Measurements from ENCODE around the gene GALK1. TPM values are rescaled to one million over a fixed set of nuclear protein-coding genes. Genes with fewer than 3 reads are reported as not detected.

GALK1 gene
- total RNA-seq, 1 experiment from 2014 or later: 75.0 TPM

- no peaks in the 10 kb centered on the region for H3K9me3 ChIP-seq (ENCODE audit: low read length)
- no peak overlapping the region for H3K27ac ChIP-seq (ENCODE audit: low read length)
- ChIA-PET CTCF (interaction anchor here (0.7 to 1.1 kb wide), 2 partner anchors 74 to 78 kb away, joined by 3 read pairs; no protein-coding TSS in a partner anchor), POLR2A (ENCODE audit: unreplicated experiment) (no interaction called here)
- TF ChIP-seq EZH2phosphoT487 (IDR thresholded peaks at IDR 0.05; ENCODE audit: borderline replicate concordance, low read length): no peak
- no peak for TF ChIP-seq CTCF (conservative IDR thresholded peaks at IDR 0.05; ENCODE audit: low read depth, low read length)
- TF ChIP-seq EZH2 (IDR thresholded peaks at IDR 0.05; ENCODE audit: low read length, unreplicated experiment): no peak
- no peaks in the 10 kb centered on the region for H3K79me2 ChIP-seq (ENCODE audit: low read length)
- no peaks in the 10 kb centered on the region for H3F3A ChIP-seq (ENCODE audit: low read length, unreplicated experiment)
- no peaks in the 10 kb centered on the region for H4K20me1 ChIP-seq (ENCODE audit: low read length)
- DNase-seq (no peak), ATAC-seq (no peak)
- no TSS peak for BruUV-seq (replicated peaks)
- H3K36me3 ChIP-seq (ENCODE audit: low read depth, low read length): peaks cover 69% of the 10 kb centered on the region
- no peak overlapping the region for H3K9ac ChIP-seq (ENCODE audit: low read length)
- no peak overlapping the region for H3K4me3 ChIP-seq (ENCODE audit: low read length)
- H3K9me2 ChIP-seq (replicated peaks; ENCODE audit: low read length): no peaks in the 10 kb centered on the region
- H3K27me3 ChIP-seq (ENCODE audit: low read length): no peaks in the 10 kb centered on the region
- no peak overlapping the region for H2AFZ ChIP-seq (ENCODE audit: low read length)
- no peaks in the 10 kb centered on the region for H3K4me1 ChIP-seq (ENCODE audit: insufficient read depth, low read length)
- no peak overlapping the region for H3K4me2 ChIP-seq (ENCODE audit: low read length)
- intact Hi-C loops (cut with micrococcal nuclease): no loop called here
These were observed 12.0 kb downstream of the GALK1 start for GRCh38 chr17:75752802-75753513.

GRCh38 chr17:75752405-75752709 lies 12.6 kb downstream of the GALK1 start:
- POLR2A ChIA-PET (ENCODE audit: unreplicated experiment): no interaction called here
- Histone ChIP-seq H3K4me1 (ENCODE audit: insufficient read depth, low read length) (no peaks in the 10 kb centered on the region), H3K4me3 (ENCODE audit: low read length) (no peak overlapping the region), H3F3A (ENCODE audit: low read length, unreplicated experiment) (no peaks in the 10 kb centered on the region), H3K4me2 (ENCODE audit: low read length) (no peak overlapping the region), H2AFZ (ENCODE audit: low read length) (no peak overlapping the region), H3K9me3 (ENCODE audit: low read length) (no peaks in the 10 kb centered on the region), H3K27me3 (ENCODE audit: low read length) (no peaks in the 10 kb centered on the region), H3K27ac (ENCODE audit: low read length) (no peak overlapping the region), H3K9me2 (replicated peaks; ENCODE audit: low read length) (no peaks in the 10 kb centered on the region), H3K79me2 (ENCODE audit: low read length) (no peaks in the 10 kb centered on the region), H4K20me1 (ENCODE audit: low read length) (no peaks in the 10 kb centered on the region), H3K9ac (ENCODE audit: low read length) (no peak overlapping the region), H3K36me3 (ENCODE audit: low read depth, low read length) (peaks cover 66% of the 10 kb centered on the region)
- no peak for TF ChIP-seq EZH2 (IDR thresholded peaks at IDR 0.05; ENCODE audit: low read length, unreplicated experiment)
- TF ChIP-seq EZH2phosphoT487 (IDR thresholded peaks at IDR 0.05; ENCODE audit: borderline replicate concordance, low read length): no peak
- no peak for TF ChIP-seq CTCF (conservative IDR thresholded peaks at IDR 0.05; ENCODE audit: low read depth, low read length)
- DNase-seq (no peak), ATAC-seq (no peak)
- CTCF ChIA-PET: interaction anchor here (1.1 kb wide), 1 partner anchor 73 kb away, joined by 3 read pairs; no protein-coding TSS in a partner anchor
- no TSS peak for BruUV-seq (replicated peaks)
- intact Hi-C loops (cut with micrococcal nuclease): no loop called here

DNA sequence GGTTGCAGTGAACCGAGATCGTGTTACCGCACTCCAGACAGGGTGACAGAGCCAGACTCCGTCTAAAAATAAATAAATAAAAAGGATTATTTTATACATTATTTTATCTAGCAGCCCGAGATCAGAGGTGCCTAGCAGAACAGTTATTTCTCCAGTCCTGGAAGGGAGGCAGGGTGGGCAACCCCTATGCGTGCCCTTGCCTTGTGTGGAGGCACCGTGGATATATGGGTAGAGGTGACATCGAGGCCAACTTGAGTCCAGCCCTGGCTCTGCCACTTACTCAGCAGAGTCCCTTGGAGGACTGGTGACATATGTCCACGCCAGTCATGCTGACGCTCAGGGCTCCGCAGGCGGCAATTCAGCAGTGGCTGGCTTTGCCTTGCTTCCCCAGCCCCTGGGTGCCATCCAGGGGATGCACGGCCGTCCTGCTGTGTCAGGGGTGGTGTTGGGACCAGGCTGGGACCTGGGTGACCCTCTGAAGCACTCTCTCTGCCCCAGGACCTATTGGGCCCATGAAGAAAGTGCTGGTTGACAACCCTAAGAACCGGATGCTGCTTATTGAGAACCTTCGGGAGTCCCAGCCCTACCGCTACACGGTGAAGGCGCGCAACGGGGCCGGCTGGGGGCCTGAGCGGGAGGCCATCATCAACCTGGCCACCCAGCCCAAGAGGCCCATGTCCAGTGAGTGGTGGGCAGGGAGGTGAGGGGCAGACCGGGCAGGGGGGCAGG lies 13.2 kb downstream of the GALK1 start:
- BruUV-seq (replicated peaks): no TSS peak
- H3K27me3 ChIP-seq (ENCODE audit: low read length): no peaks in the 10 kb centered on the region
- intact Hi-C loops (cut with micrococcal nuclease): no loop called here
- DNase-seq (no peak), ATAC-seq (no peak)
- no peak for TF ChIP-seq CTCF (conservative IDR thresholded peaks at IDR 0.05; ENCODE audit: low read depth, low read length)
- no peak for TF ChIP-seq EZH2 (IDR thresholded peaks at IDR 0.05; ENCODE audit: low read length, unreplicated experiment)
- TF ChIP-seq EZH2phosphoT487 (IDR thresholded peaks at IDR 0.05; ENCODE audit: borderline replicate concordance, low read length): no peak
- peaks cover 62% of the 10 kb centered on the region for H3K36me3 ChIP-seq (ENCODE audit: low read depth, low read length)
- H3K4me3 ChIP-seq (ENCODE audit: low read length): no peak overlapping the region
- no peak overlapping the region for H3K4me2 ChIP-seq (ENCODE audit: low read length)
- H3K9me2 ChIP-seq (replicated peaks; ENCODE audit: low read length): no peaks in the 10 kb centered on the region
- H3K27ac ChIP-seq (ENCODE audit: low read length): no peak overlapping the region
- H3K9ac ChIP-seq (ENCODE audit: low read length): no peak overlapping the region
- no peaks in the 10 kb centered on the region for H3K9me3 ChIP-seq (ENCODE audit: low read length)
- no peaks in the 10 kb centered on the region for H4K20me1 ChIP-seq (ENCODE audit: low read length)
- ChIA-PET POLR2A (ENCODE audit: unreplicated experiment) (no interaction called here), CTCF (no interaction called here)
- H3F3A ChIP-seq (ENCODE audit: low read length, unreplicated experiment): no peaks in the 10 kb centered on the region
- no peaks in the 10 kb centered on the region for H3K4me1 ChIP-seq (ENCODE audit: insufficient read depth, low read length)
- H2AFZ ChIP-seq (ENCODE audit: low read length): no peak overlapping the region
- no peaks in the 10 kb centered on the region for H3K79me2 ChIP-seq (ENCODE audit: low read length)

Measured in PC-3 (cell line).